Activated CD4-positive, CD25-positive, alpha-beta regulatory T cell treated with anti-CD3 and anti-CD28 coated beads, Interleukin-2, amount 50 U/mL, for 24 hours (primary cell): ENCODE measurements around the gene KLF16.
A peak's percentile ranks its signal among the peaks of the same experiment; 100 is the strongest.

ENCODE experiments used
- ATAC-seq, 2 donors: fragments of 150-1000 bp; cut with Tn5 transposase; one replicate each; pipeline ENCODE4 v1.10.0; 2021; ENCODE audit warnings: mild to moderate bottlenecking in 1 of 2, moderate library complexity in 1 of 2

KLF16 gene

GRCh38 chr19:1866693-1867348, 3.4 kb upstream of the KLF16 start:
- ATAC-seq = no peak

GRCh38 chr19:1865172-1866010, 2.0 kb upstream of the KLF16 start:
- ATAC-seq = no peak

GRCh38 chr19:1864480-1865171, 1.2 kb upstream of the KLF16 start:
- ATAC-seq = peak; percentile 22 to 24

GRCh38 chr19:1863638-1864479, 480 bp upstream of the KLF16 start:
- peak; percentile 70 to 73 for ATAC-seq

GRCh38 chr19:1862424-1863327, 703 bp downstream of the KLF16 start:
- peak in 1 of 2 donors; percentile 1 for ATAC-seq

- no peak for ATAC-seq
These were observed 1.3 kb downstream of the KLF16 start for GRCh38 chr19:1862068-1862423.

GRCh38 chr19:1861599-1862031, 1.8 kb downstream of the KLF16 start:
- no peak for ATAC-seq

GRCh38 chr19:1860821-1861598, 2.4 kb downstream of the KLF16 start:
- ATAC-seq = no peak

- no peak for ATAC-seq
These were observed 3.2 kb downstream of the KLF16 start for GRCh38 chr19:1860042-1860775.

GRCh38 chr19:1859331-1859781, 4.0 kb downstream of the KLF16 start:
- no peak for ATAC-seq

GRCh38 chr19:1858412-1859081, 4.8 kb downstream of the KLF16 start:
- no peak for ATAC-seq

- no peak for ATAC-seq
These were observed 5.6 kb downstream of the KLF16 start for GRCh38 chr19:1857648-1858326.

GRCh38 chr19:1856698-1857603, 6.4 kb downstream of the KLF16 start:
- ATAC-seq = peak; percentile 11 to 23

GRCh38 chr19:1856345-1856697, 7.1 kb downstream of the KLF16 start:
- ATAC-seq = no peak

- ATAC-seq = peak; percentile 30
These were observed 7.5 kb downstream of the KLF16 start for GRCh38 chr19:1855828-1856255.

GRCh38 chr19:1855040-1855827, 8.1 kb downstream of the KLF16 start:
- peak; percentile 71 to 74 for ATAC-seq

GRCh38 chr19:1854542-1855039, 8.8 kb downstream of the KLF16 start:
- no peak for ATAC-seq
